ENCODE results near the gene DENND1B.
A peak's percentile ranks its signal among the peaks of the same experiment; 100 is the strongest.

The DENND1B gene

DNA sequence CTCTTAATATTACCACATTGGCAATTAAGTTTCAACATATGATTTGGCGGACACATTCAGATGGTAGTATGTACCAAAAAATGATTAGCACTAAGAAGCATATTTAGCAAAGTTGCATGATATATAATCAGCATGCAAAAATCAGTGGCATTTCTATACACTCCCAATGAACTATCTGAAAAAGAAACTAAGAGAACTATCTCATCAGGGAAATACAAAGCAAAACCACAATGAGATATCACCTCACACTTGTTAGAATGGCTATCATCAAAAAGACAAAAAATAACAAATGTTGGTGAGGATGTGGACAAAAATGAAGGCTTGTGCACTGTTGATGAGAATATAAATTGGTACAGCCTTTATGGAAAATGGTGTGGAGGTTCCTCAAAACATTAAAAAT, 31.4 kb upstream of the DENND1B start:
- peaks cover 42% of the 10 kb centered on the region for H3K4me1 ChIP-seq (ENCODE audit: low read depth, poor library complexity, severe bottlenecking)
- peak overlapping the region; percentile 93 for H3K4me2 ChIP-seq
- no peak overlapping the region for H3K4me3 ChIP-seq (IDR thresholded peaks at IDR 0.05; ENCODE audit: insufficient read depth, low read depth, low read length)
- H3K9ac ChIP-seq, result peak overlapping the region; percentile 40
- H4K20me1 ChIP-seq (ENCODE audit: insufficient read depth), result no peaks in the 10 kb centered on the region
- peak overlapping the region; percentile 48 for H2AFZ ChIP-seq (ENCODE audit: low read depth)
- H3K79me2 ChIP-seq (ENCODE audit: insufficient read depth, low read depth), result no peaks in the 10 kb centered on the region
- H3K27me3 ChIP-seq (ENCODE audit: insufficient read depth, low read depth), result no peaks in the 10 kb centered on the region
- H3K36me3 ChIP-seq (ENCODE audit: insufficient read depth), result no peaks in the 10 kb centered on the region
- TF ChIP-seq, protein P1, sequence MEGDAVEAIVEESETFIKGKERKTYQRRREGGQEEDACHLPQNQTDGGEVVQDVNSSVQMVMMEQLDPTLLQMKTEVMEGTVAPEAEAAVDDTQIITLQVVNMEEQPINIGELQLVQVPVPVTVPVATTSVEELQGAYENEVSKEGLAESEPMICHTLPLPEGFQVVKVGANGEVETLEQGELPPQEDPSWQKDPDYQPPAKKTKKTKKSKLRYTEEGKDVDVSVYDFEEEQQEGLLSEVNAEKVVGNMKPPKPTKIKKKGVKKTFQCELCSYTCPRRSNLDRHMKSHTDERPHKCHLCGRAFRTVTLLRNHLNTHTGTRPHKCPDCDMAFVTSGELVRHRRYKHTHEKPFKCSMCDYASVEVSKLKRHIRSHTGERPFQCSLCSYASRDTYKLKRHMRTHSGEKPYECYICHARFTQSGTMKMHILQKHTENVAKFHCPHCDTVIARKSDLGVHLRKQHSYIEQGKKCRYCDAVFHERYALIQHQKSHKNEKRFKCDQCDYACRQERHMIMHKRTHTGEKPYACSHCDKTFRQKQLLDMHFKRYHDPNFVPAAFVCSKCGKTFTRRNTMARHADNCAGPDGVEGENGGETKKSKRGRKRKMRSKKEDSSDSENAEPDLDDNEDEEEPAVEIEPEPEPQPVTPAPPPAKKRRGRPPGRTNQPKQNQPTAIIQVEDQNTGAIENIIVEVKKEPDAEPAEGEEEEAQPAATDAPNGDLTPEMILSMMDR (conservative IDR thresholded peaks at IDR 0.05; ENCODE audit: low read depth, low read length), result no peak
- peak overlapping the region; percentile 73 for H3K27ac ChIP-seq

GRCh38 chr1:197801684-197802083, 26.4 kb upstream of the DENND1B start:
- Histone ChIP-seq H3K4me3 (IDR thresholded peaks at IDR 0.05; ENCODE audit: insufficient read depth, low read depth, low read length) (no peak overlapping the region), H4K20me1 (ENCODE audit: insufficient read depth) (no peaks in the 10 kb centered on the region), H2AFZ (ENCODE audit: low read depth) (no peak overlapping the region), H3K79me2 (ENCODE audit: insufficient read depth, low read depth) (no peaks in the 10 kb centered on the region), H3K4me1 (ENCODE audit: low read depth, poor library complexity, severe bottlenecking) (peaks cover 6% of the 10 kb centered on the region), H3K4me2 (no peak overlapping the region), H3K36me3 (ENCODE audit: insufficient read depth) (no peaks in the 10 kb centered on the region), H3K27me3 (ENCODE audit: insufficient read depth, low read depth) (no peaks in the 10 kb centered on the region), H3K9ac (no peak overlapping the region), H3K27ac (no peak overlapping the region)
- TF ChIP-seq, protein P1 (conservative IDR thresholded peaks at IDR 0.05; ENCODE audit: low read depth, low read length), result no peak

GRCh38 chr1:197801111-197801482, 25.8 kb upstream of the DENND1B start:
- H3K4me2 ChIP-seq, result no peak overlapping the region
- H4K20me1 ChIP-seq (ENCODE audit: insufficient read depth), result no peaks in the 10 kb centered on the region
- no peak overlapping the region for H3K9ac ChIP-seq
- no peak overlapping the region for H3K27ac ChIP-seq
- TF ChIP-seq, protein P1 (conservative IDR thresholded peaks at IDR 0.05; ENCODE audit: low read depth, low read length), result no peak
- no peak overlapping the region for H2AFZ ChIP-seq (ENCODE audit: low read depth)
- no peaks in the 10 kb centered on the region for H3K4me1 ChIP-seq (ENCODE audit: low read depth, poor library complexity, severe bottlenecking)
- no peaks in the 10 kb centered on the region for H3K27me3 ChIP-seq (ENCODE audit: insufficient read depth, low read depth)
- H3K79me2 ChIP-seq (ENCODE audit: insufficient read depth, low read depth), result no peaks in the 10 kb centered on the region
- no peak overlapping the region for H3K4me3 ChIP-seq (IDR thresholded peaks at IDR 0.05; ENCODE audit: insufficient read depth, low read depth, low read length)
- no peaks in the 10 kb centered on the region for H3K36me3 ChIP-seq (ENCODE audit: insufficient read depth)

- no peaks in the 10 kb centered on the region for H3K27me3 ChIP-seq (ENCODE audit: insufficient read depth, low read depth)
- H3K4me1 ChIP-seq (ENCODE audit: low read depth, poor library complexity, severe bottlenecking), result no peaks in the 10 kb centered on the region
- no peak overlapping the region for H3K4me2 ChIP-seq
- H2AFZ ChIP-seq (ENCODE audit: low read depth), result no peak overlapping the region
- H3K4me3 ChIP-seq (IDR thresholded peaks at IDR 0.05; ENCODE audit: insufficient read depth, low read depth, low read length), result no peak overlapping the region
- no peaks in the 10 kb centered on the region for H3K36me3 ChIP-seq (ENCODE audit: insufficient read depth)
- no peak overlapping the region for H3K9ac ChIP-seq
- H3K27ac ChIP-seq, result no peak overlapping the region
- TF ChIP-seq, protein P1 (conservative IDR thresholded peaks at IDR 0.05; ENCODE audit: low read depth, low read length), result no peak
- H4K20me1 ChIP-seq (ENCODE audit: insufficient read depth), result no peaks in the 10 kb centered on the region
- no peaks in the 10 kb centered on the region for H3K79me2 ChIP-seq (ENCODE audit: insufficient read depth, low read depth)
These were observed 25.3 kb upstream of the DENND1B start for GRCh38 chr1:197800379-197801110.
